ENCODE data around the gene FCMR. TPM values are rescaled to one million over a fixed set of nuclear protein-coding genes. Genes with fewer than 3 reads are reported as not detected.

Gene FCMR
- 10 to 100 TPM in 1 of 2 donors, 1 to 10 TPM in 1; 4.5 to 11.0 TPM for total RNA-seq

GRCh38 chr1:206921772-206922265, at the start of gene FCMR:
Gene FCMR, minus strand, starts transcription at chr1:206921941. Its CDS starts 87 bp downstream, at chr1:206921854.

GRCh38 chr1:206970446-206970845, 48.7 kb upstream of the FCMR start, which contains the start of gene FCAMR:
Gene FCAMR, minus strand, starts transcription at chr1:206970460. Its CDS starts 335 bp downstream, at chr1:206970125.

GRCh38 chr1:206946261-206946660, 24.5 kb upstream of the FCMR start, which contains the start of gene PIGR:
Gene PIGR, minus strand, starts transcription at chr1:206946466. Its CDS starts 5,935 bp downstream, at chr1:206940531.

GRCh38 chr1:206897175-206897574, 24.6 kb downstream of the FCMR start, which contains the start of gene IL24:
Gene IL24, plus strand, starts transcription at chr1:206897443. Its CDS starts 390 bp downstream, at chr1:206897833.

GRCh38 chr1:206864939-206865671, 56.6 kb downstream of the FCMR start, which contains the start of gene IL20:
Gene IL20, plus strand, starts transcription at chr1:206865623. Its CDS starts 230 bp downstream, at chr1:206865853.

Other genes starting within 250 kb of the FCMR start
- 10 to 100 TPM; 23.0 to 24.8 TPM for gene MAPKAPK2, start 237.0 kb downstream of the FCMR start, total RNA-seq
- not detected for gene IL19, start 151.2 kb downstream of the FCMR start, total RNA-seq
- not detected for gene IL10, start 149.4 kb downstream of the FCMR start, total RNA-seq
- under 1 TPM in 1 of 2 donors, not detected in 1; 0.34 TPM for gene IL20, start 56.3 kb downstream of the FCMR start, total RNA-seq
- gene IL24, start 24.5 kb downstream of the FCMR start, total RNA-seq: 10 to 100 TPM in 1 of 2 donors, 1 to 10 TPM in 1; 9.6 to 56.6 TPM
- gene PIGR, start 24.5 kb upstream of the FCMR start, total RNA-seq: not detected
- gene FCAMR, start 48.5 kb upstream of the FCMR start, total RNA-seq: not detected
- gene C1orf116, start 110.8 kb upstream of the FCMR start, total RNA-seq: under 1 TPM in 1 of 2 donors, not detected in 1; under 0.01 TPM
- 10 to 100 TPM in 1 of 2 donors, 1 to 10 TPM in 1; 8.3 to 10.3 TPM for gene YOD1, start 129.3 kb upstream of the FCMR start, total RNA-seq
- gene PFKFB2, start 131.3 kb upstream of the FCMR start, total RNA-seq: 10 to 100 TPM; 12.0 to 23.1 TPM
- gene C4BPB, start 166.9 kb upstream of the FCMR start, total RNA-seq: not detected
- not detected for gene C4BPA, start 182.3 kb upstream of the FCMR start, total RNA-seq